LNCAP (cell line): ENCODE measurements around the gene CELSR2.

Experiments
- TF ChIP-seq, protein P1 (sequence below): fragments of 450-650 bp; IDR thresholded peaks from 2 replicates; pipeline ENCODE4 v1.5.1; 2017; ENCODE audit warnings: mild to moderate bottlenecking

CELSR2 gene, protein sequence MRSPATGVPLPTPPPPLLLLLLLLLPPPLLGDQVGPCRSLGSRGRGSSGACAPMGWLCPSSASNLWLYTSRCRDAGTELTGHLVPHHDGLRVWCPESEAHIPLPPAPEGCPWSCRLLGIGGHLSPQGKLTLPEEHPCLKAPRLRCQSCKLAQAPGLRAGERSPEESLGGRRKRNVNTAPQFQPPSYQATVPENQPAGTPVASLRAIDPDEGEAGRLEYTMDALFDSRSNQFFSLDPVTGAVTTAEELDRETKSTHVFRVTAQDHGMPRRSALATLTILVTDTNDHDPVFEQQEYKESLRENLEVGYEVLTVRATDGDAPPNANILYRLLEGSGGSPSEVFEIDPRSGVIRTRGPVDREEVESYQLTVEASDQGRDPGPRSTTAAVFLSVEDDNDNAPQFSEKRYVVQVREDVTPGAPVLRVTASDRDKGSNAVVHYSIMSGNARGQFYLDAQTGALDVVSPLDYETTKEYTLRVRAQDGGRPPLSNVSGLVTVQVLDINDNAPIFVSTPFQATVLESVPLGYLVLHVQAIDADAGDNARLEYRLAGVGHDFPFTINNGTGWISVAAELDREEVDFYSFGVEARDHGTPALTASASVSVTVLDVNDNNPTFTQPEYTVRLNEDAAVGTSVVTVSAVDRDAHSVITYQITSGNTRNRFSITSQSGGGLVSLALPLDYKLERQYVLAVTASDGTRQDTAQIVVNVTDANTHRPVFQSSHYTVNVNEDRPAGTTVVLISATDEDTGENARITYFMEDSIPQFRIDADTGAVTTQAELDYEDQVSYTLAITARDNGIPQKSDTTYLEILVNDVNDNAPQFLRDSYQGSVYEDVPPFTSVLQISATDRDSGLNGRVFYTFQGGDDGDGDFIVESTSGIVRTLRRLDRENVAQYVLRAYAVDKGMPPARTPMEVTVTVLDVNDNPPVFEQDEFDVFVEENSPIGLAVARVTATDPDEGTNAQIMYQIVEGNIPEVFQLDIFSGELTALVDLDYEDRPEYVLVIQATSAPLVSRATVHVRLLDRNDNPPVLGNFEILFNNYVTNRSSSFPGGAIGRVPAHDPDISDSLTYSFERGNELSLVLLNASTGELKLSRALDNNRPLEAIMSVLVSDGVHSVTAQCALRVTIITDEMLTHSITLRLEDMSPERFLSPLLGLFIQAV (N-terminal part only)

DNA sequence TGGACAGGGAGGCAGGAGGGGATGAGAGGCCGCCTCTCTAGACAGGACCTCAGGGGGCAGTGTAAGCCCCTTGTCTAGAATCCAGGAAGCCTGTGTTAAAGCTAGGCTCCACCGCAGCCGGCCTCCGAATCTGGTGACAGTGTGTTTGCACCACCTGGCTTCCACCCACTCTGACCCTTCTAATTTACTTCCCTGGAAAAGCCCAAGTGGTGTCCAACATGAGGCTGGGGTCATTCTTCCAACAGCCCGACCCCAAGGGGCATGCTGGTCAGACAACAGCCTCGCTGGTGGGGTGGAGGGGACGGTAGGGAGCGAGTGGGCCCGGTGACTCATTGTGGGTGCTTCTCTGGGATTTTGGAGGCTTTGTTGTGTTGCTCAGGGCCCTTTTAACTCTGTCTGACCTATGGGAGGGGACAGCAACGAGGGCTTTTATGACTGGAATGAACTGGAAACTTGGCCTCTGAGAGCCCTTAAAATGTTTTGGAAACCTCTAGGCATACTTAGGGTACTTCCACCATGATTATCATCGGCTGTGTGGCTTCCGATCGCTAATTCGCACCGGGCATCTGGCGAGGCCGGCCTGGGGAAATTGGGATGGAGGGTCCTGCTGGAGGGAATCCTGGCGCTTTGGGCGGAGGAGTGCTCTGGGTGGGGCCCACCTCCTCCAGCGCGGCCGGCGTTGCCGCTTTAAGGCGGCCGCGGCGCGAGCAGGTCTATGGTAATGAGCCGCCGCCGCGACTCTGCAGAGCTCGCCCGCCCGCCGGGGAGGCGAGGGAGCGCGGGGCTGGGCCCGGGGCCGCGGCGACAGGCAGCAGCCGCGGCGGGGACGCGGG, at the start of gene CELSR2:
TSS of gene CELSR2 (plus strand) at position 743 of the 833 bp plus-strand sequence. CDS start 541 bp downstream, outside the sequence.
- TF ChIP-seq, protein P1, sequence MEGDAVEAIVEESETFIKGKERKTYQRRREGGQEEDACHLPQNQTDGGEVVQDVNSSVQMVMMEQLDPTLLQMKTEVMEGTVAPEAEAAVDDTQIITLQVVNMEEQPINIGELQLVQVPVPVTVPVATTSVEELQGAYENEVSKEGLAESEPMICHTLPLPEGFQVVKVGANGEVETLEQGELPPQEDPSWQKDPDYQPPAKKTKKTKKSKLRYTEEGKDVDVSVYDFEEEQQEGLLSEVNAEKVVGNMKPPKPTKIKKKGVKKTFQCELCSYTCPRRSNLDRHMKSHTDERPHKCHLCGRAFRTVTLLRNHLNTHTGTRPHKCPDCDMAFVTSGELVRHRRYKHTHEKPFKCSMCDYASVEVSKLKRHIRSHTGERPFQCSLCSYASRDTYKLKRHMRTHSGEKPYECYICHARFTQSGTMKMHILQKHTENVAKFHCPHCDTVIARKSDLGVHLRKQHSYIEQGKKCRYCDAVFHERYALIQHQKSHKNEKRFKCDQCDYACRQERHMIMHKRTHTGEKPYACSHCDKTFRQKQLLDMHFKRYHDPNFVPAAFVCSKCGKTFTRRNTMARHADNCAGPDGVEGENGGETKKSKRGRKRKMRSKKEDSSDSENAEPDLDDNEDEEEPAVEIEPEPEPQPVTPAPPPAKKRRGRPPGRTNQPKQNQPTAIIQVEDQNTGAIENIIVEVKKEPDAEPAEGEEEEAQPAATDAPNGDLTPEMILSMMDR: no peak

DNA sequence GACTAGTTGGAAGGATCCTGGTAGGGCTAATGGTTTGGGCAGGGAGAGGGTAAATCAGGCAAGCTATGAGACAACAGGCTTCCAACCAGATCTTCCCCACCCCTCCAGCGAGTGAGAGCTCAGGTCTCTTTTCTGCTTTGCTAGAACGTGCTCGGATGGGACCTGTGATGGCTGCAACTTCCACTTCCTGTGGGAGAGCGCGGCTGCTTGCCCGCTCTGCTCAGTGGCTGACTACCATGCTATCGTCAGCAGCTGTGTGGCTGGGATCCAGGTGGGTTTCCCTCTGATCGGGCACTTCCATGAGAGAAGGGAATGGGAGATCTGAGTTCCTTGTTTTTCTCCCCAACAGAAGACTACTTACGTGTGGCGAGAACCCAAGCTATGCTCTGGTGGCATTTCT, 49.6 kb upstream of the CELSR2 start:
- TF ChIP-seq, protein P1: no peak

DNA sequence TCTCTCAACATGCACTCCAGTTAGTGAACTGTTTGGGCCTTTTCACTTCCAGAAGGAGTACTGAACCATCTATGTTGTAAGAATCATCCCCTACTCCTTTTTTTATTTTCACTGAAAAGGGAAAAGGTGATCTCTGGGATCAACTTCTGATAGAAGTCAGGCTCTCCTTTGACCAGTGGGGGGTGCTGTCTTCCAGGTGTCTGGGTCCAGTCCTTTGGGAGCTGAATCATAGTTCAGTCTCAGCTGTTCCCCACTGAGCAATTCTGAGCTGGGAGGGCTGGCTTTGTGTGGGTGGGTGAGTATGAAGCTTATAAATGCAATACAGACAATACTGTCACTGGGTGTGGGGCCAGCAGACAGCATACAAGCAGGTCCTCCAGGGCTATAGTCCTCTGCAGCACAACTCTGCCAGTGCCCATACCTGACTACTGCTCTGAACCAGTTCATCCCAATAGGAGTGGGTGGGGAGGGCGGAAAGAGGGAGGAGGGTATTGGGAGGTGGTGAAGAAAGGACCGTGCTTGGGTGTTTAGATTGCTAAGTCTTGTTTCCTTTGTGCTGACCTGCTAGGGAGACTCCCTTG, 48.1 kb upstream of the CELSR2 start:
- TF ChIP-seq, protein P1: peak; percentile 52

DNA sequence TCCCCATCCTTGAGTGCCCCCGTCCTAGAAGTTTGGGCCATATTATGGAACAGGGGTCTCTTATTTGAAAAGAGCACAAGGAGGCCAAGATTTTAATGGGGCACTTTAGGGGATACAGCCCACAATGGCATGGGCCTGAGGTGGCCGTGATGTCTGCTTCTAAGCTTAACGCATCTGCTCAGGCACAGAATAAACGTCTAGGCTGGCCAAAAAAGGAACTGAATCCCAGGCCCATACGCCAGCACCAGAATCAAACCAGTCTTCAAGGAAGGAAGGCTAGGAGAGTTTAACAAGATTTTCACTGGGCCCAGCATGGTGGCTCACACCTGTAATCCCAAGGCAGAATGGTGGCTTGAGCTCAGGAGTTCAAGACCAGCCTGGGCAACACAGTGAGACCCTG, 44.9 kb upstream of the CELSR2 start:
- TF ChIP-seq, protein P1: no peak

DNA sequence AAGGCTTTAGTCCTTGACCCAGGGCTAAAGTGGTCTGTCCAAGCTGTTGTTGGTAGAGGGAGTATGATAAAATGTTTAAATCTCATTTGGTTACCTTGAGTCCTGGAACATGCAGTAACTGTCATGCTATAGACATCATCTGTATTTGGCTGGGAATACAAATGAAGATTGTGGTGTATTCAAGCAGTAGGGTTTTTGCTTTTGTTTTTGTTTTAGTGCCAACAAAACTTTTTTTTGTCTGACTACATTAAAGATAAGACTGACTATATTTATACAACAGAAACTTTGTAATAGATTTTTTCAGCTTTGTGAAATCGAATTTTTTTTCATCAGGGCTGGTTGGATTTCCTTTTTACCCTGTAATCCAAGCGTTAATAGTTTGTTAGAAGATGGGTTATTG, 43.0 kb upstream of the CELSR2 start:
- TF ChIP-seq, protein P1: no peak

DNA sequence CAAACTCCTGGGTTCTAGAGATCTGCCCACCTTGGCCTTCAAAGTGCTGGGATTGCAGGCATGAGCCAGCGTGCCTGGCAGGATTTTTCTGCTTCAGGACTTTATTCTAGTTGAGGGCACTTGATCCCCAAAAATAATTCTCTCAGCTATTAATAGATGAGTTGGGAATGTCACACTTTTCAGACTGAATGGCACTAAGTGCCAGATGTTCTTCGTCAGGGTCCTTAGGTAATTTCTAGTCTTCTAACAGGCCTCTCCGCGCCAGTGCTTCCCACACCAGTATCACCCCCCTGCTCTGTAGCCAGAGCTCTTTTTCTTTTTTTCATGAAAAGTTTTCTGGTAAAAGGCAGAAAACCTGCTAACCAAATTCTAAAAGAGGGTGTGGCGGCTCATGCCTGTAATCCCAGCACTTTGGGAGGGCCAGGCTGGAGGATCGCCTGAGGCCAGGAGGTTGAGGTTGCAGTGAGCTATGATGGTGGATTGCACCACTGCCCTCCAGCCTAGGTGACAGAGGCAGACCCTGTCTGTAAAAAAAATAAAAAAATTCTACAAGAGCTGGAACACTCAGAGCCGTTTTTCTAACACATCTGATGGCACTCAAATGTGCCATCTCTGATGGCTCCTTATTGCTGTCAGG, 41.8 kb upstream of the CELSR2 start:
- TF ChIP-seq, protein P1: no peak
